Vagina (tissue), 2 donors: ENCODE results near the gene ACAD10. TPM values are rescaled to one million over a fixed set of nuclear protein-coding genes. Genes with fewer than 3 reads are reported as not detected.

Experiments
- DNase-seq, 2 donors: peaks; one replicate each; pipeline ENCODE4 v3.0.0-alpha.2; 2017; ENCODE audit errors: extremely low spot score in 2 of 2
- H3K27ac ChIP-seq: fragments of 200-600 bp; sonication (generic); one replicate; pipeline ENCODE4 v1.5.1; 2019
- H3K27me3 ChIP-seq: fragments of 200-600 bp; sonication (generic); one replicate; pipeline ENCODE4 v1.5.1; 2019
- H3K36me3 ChIP-seq, 2 donors: fragments of 200-600 bp; sonication (generic); one replicate each; pipeline ENCODE4 v1.5.1; 2017 to 2019
- H3K4me1 ChIP-seq: fragments of 200-600 bp; sonication (generic); one replicate; pipeline ENCODE4 v1.5.1; 2019
- H3K4me3 ChIP-seq, 2 donors: fragments of 200-600 bp; sonication (generic); 1 replicate in 1 of 2; 2 replicates in 1 of 2; pipeline ENCODE4 v1.5.1; 2016 to 2019
- H3K9me3 ChIP-seq: fragments of 200-600 bp; sonication (generic); one replicate; pipeline ENCODE4 v1.5.1; 2019
- CTCF ChIP-seq, 3 experiments: fragments of 450-650 bp in 2 of 3; fragments of 200-600 bp in 1 of 3; sonication (generic) in 1 of 3; IDR thresholded peaks; one replicate each; pipeline ENCODE4 v1.5.1; 2017 to 2019; ENCODE audit warnings: antibody characterized with exemption in 3 of 3, mild to moderate bottlenecking in 2 of 3, moderate library complexity in 2 of 3
- POLR2A ChIP-seq, 2 donors: fragments of 450-650 bp; IDR thresholded peaks; one replicate each; pipeline ENCODE4 v1.6.1; 2017; ENCODE audit warnings: antibody characterized with exemption in 2 of 2, mild to moderate bottlenecking in 2 of 2, moderate library complexity in 2 of 2
- POLR2AphosphoS5 ChIP-seq, 2 donors: sonication (generic); formaldehyde crosslinking; IDR thresholded peaks; one replicate each; pipeline ENCODE4 v1.9.0; 2017; ENCODE audit warnings: antibody characterized with exemption in 2 of 2, mild to moderate bottlenecking in 2 of 2, low read depth in 1 of 2; ENCODE audit not compliant: insufficient read depth in 1 of 2
- intact Hi-C: fragments of 100-400 bp; cut with DNase I; formaldehyde crosslinking; loops from one replicate; pipeline ENCODE4 v1.15.1; 2023
- total RNA-seq: library from RNA; depleted of rRNA; stranded (reverse); fragments of >200 nt; gene quantifications from one replicate; pipeline ENCODE4 v1.2.3, GENCODE V29; 2016

Gene ACAD10
- total RNA-seq, 1 donor from 2014 or later, result 26.5 TPM

- Histone ChIP-seq H3K4me3 (no peak overlapping the region), H3K36me3 (peaks cover 0 to 36% of the 10 kb centered on the region in 2 donors), H3K4me1 (no peaks in the 10 kb centered on the region), H3K27me3 (no peaks in the 10 kb centered on the region), H3K9me3 (no peaks in the 10 kb centered on the region), H3K27ac (no peak overlapping the region)
- TF ChIP-seq POLR2AphosphoS5 (IDR thresholded peaks at IDR 0.05; ENCODE audit: insufficient read depth in 1 of 2, low read depth in 1 of 2) (no peak), CTCF (IDR thresholded peaks at IDR 0.05) (no peak), POLR2A (IDR thresholded peaks at IDR 0.05) (no peak)
- intact Hi-C loops, result no loop called here
- DNase-seq, result no peak
Measured at GRCh38 chr12:111748151-111748672, 62.4 kb downstream of the ACAD10 start.

- Histone ChIP-seq H3K27me3 (no peaks in the 10 kb centered on the region), H3K27ac (no peak overlapping the region), H3K4me1 (no peaks in the 10 kb centered on the region), H3K9me3 (no peaks in the 10 kb centered on the region), H3K4me3 (no peak overlapping the region), H3K36me3 (peaks cover 0 to 36% of the 10 kb centered on the region in 2 donors)
- TF ChIP-seq CTCF (IDR thresholded peaks at IDR 0.05) (no peak), POLR2A (IDR thresholded peaks at IDR 0.05) (no peak), POLR2AphosphoS5 (IDR thresholded peaks at IDR 0.05; ENCODE audit: insufficient read depth in 1 of 2, low read depth in 1 of 2) (no peak)
- intact Hi-C loops, result no loop called here
- DNase-seq, result no peak
Measured at GRCh38 chr12:111748867-111749266, 63.0 kb downstream of the ACAD10 start.

- Histone ChIP-seq H3K4me1 (no peaks in the 10 kb centered on the region), H3K27ac (no peak overlapping the region), H3K27me3 (no peaks in the 10 kb centered on the region), H3K9me3 (no peaks in the 10 kb centered on the region), H3K36me3 (peaks cover 0 to 36% of the 10 kb centered on the region in 2 donors), H3K4me3 (no peak overlapping the region)
- intact Hi-C loops, result no loop called here
- TF ChIP-seq CTCF (IDR thresholded peaks at IDR 0.05) (no peak), POLR2A (IDR thresholded peaks at IDR 0.05) (no peak), POLR2AphosphoS5 (IDR thresholded peaks at IDR 0.05; ENCODE audit: insufficient read depth in 1 of 2, low read depth in 1 of 2) (no peak)
- no peak for DNase-seq
Measured at GRCh38 chr12:111749391-111749790, 63.5 kb downstream of the ACAD10 start.

- peaks cover 11% of the 10 kb centered on the region for H3K4me1 ChIP-seq
- H3K27ac ChIP-seq, result no peak overlapping the region
- H3K4me3 ChIP-seq, result no peak overlapping the region
- peaks cover 0 to 12% of the 10 kb centered on the region in 2 donors for H3K36me3 ChIP-seq
- TF ChIP-seq CTCF (IDR thresholded peaks at IDR 0.05), result peak; percentile 50 to 86 (median 75)
- peak in 1 of 2 donors; percentile 39 for TF ChIP-seq POLR2AphosphoS5 (IDR thresholded peaks at IDR 0.05; ENCODE audit: insufficient read depth in 1 of 2, low read depth in 1 of 2)
- TF ChIP-seq POLR2A (IDR thresholded peaks at IDR 0.05), result no peak
- H3K9me3 ChIP-seq, result no peaks in the 10 kb centered on the region
- no peak for DNase-seq
- intact Hi-C loops, result loop anchor here (5.0 kb wide), 1 partner anchor 59 kb away; no protein-coding TSS in a partner anchor
- no peaks in the 10 kb centered on the region for H3K27me3 ChIP-seq
Measured at GRCh38 chr12:111753144-111753881, 67.5 kb downstream of the ACAD10 start.

- intact Hi-C loops, result loop anchor here (5.0 kb wide), 1 partner anchor 58 kb away; no protein-coding TSS in a partner anchor
- Histone ChIP-seq H3K36me3 (no peaks in the 10 kb centered on the region), H3K27ac (no peak overlapping the region), H3K9me3 (no peaks in the 10 kb centered on the region), H3K27me3 (no peaks in the 10 kb centered on the region), H3K4me1 (peaks cover 17% of the 10 kb centered on the region), H3K4me3 (no peak overlapping the region)
- no peak for DNase-seq
- TF ChIP-seq CTCF (IDR thresholded peaks at IDR 0.05) (no peak), POLR2AphosphoS5 (IDR thresholded peaks at IDR 0.05; ENCODE audit: insufficient read depth in 1 of 2, low read depth in 1 of 2) (no peak), POLR2A (IDR thresholded peaks at IDR 0.05) (no peak)
Measured at GRCh38 chr12:111754671-111755070, 68.8 kb downstream of the ACAD10 start.
